ENCODE results near the gene ADK.
A peak's percentile ranks its signal among the peaks of the same experiment; 100 is the strongest.
"Not testable (repeated sequence)": the region's sequence is repeated elsewhere in the genome, so short reads cannot be mapped to it uniquely, and the experiment has no call there.

Gene ADK

GRCh38 chr10:74150990-74151878 is at the start of gene ADK:
ADK (plus strand) TSS chr10:74151221; CDS start chr10:74151279, 58 bp downstream.
- DNase-seq (ENCODE audit: low read depth) = peak; percentile 98

DNA sequence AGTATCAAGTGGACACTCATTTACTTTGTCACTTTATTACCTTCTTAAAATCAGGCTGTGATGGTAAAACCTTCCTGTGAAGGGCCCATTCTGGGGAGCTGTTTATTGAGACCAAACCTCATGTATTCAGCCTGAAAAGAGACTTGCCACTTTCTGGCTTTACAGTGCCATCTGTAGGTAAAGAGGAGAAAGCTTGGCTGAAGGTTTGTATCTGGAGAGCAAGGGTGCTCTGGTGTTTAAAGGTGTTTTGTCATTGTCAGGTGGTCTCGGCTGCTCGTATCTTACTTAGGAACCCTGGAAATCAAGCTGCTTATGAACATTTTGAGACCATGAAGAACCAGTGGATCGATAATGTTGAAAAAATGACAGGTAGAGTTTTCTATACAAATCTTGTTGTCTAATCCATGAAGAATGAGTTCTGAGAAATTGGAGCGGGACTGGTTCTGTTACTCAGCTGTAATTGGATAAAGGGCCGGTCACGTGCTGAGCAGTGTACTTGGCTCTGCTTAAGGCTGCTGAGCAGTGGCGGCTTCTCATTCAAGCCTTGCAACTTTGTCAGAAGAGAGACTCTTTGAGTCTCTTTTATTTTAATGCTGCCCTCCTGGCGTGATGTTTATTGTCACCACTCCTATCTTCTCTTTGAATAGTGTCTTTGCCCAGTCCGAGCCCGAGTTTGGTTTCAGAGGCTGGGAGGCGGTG is 47.3 kb upstream of the ADK start:
- peak; percentile 42 for DNase-seq (ENCODE audit: low read depth)

DNA sequence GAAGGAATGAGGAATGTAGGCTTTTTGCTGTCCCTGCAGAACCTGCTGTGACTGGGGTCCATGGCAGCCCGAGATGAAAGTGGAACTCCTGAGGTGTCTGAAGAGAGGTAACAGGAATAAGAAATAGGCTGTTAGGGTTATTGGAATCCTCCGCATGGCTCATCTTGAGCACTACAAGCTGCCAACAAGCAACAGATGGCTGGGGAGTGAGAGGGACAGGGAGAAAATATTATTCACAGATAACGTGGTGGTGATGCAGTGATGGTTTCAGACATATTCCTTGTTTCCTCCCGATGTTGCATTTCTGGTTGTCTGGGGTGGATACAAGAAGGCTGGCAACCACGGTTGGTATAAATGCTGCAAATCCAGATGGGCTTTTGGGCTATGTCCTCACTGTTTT is 46.5 kb upstream of the ADK start:
- no peak for DNase-seq (ENCODE audit: low read depth)

DNA sequence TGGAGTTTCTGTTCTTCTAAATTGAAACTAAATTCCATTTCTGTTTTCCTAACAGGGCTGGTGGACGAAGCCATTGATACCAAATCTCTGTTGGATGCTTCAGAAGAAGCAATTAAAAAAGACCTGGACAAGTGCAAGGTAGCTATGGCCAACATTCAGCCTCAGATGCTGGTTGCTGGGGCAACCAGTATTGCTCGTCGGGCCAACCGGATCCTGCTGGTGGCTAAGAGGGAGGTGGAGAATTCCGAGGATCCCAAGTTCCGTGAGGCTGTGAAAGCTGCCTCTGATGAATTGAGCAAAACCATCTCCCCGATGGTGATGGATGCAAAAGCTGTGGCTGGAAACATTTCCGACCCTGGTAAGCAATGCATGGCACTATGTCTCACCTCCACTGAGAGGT is 46.0 kb upstream of the ADK start:
- no peak for DNase-seq (ENCODE audit: low read depth)

DNA sequence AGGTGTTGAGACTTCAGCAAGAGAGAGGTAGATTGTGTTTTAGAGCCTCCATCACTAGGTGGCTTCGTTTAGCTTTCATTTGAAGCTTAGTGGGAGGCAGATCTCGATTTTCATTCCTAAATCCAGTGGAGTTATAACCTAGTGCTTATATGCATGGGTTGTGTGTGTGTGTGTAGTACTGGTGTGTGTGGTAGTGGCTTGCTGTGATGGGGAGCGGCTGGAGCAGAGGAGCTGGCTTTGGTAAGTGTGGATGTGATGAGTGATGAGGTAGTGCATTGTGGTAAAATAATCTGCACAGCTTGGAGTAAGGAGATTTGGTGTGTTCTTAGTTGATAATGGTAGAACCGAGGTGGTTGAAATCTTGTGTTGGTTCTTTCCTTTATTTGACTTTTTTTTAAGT is 43.6 kb upstream of the ADK start:
- DNase-seq (ENCODE audit: low read depth) = no peak

DNA sequence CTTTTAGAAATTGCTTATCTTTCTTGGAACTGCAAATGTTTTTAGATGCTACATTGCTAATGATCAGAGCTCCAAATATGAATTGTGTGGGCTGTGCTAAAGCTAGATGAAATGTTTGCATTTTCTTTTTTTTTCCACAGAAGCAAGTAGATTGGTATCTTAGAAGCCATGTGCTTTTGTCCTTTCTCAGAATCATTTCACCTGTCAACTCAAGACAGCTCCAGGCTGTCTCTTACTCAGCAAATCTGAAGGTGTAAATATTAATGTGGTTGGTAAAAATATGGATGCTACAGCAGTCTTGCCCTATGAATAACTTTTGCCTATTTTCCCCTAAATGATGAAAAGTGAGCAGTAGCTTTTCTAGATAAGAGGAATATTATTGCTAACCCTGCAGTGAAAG is 41.6 kb upstream of the ADK start:
- DNase-seq (ENCODE audit: low read depth) = no peak

DNA sequence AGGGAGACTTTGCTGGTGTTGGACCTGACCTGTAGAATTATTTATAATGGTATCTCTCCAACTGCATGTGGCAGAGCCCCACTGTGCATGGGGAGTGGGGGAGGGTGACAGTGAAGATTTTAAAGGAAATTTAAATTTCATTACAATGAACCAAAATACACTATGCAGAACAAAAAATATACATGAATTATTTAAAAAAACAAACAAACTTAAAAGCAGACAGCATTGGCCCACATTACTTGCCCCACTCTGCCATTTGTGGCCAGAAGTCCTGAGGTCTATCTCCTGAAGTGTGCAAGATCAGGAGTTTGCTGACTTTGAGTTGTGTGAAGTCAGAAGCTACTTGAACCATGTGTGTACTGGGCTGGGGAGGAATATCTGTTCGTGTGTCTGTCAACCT is 40.9 kb upstream of the ADK start:
- DNase-seq (ENCODE audit: low read depth) = no peak

DNA sequence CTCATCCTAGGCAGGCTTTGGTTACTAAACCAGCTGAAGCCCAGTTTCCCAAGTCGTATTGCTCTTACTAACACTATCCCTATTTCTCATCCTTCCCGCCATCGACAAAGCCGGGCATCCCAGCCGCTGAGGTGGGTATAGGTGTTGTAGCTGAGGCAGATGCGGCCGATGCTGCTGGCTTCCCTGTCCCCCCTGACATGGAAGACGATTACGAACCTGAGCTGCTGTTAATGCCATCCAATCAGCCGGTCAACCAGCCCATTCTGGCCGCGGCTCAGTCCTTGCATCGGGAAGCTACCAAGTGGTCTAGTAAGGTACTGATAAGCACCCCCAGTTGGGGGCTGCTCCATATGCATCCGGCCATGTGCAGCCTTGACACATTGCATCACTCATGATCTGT is 39.2 kb upstream of the ADK start:
- DNase-seq (ENCODE audit: low read depth) = no peak

- DNase-seq (ENCODE audit: low read depth) = peak; percentile 32
These were observed 37.5 kb upstream of the ADK start for GRCh38 chr10:74113546-74113945.

- DNase-seq (ENCODE audit: low read depth) = no peak
These were observed 37.0 kb upstream of the ADK start for GRCh38 chr10:74114041-74114448.

- no peak for DNase-seq (ENCODE audit: low read depth)
These were observed 33.3 kb upstream of the ADK start for GRCh38 chr10:74117738-74118137.

GRCh38 chr10:74118804-74119203 is 32.2 kb upstream of the ADK start:
- DNase-seq (ENCODE audit: low read depth) = peak; percentile 50

- no peak for DNase-seq (ENCODE audit: low read depth)
These were observed 30.1 kb upstream of the ADK start for GRCh38 chr10:74120911-74121310.

- no peak for DNase-seq (ENCODE audit: low read depth)
These were observed 29.7 kb upstream of the ADK start for GRCh38 chr10:74121368-74121767.

DNA sequence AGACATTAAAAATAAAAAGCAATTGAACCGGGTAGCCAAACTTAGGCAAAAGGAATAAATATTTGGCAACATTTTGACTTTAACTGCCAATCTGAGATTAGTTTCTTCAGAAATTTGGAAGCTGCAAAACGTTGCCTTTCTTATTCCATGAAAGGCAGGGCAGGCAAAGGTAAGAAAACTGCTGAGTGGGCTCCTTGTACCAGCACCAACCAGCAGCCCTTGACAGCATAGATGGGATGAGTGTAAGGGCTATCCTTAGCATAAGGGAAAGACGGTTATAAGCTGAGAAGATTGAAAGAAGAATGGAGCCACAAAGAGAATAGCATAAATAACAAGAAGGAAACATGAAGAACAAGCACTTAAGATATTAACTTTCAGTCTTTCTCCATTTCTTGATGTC is 29.0 kb upstream of the ADK start:
- DNase-seq (ENCODE audit: low read depth) = no peak

- DNase-seq (ENCODE audit: low read depth) = no peak
These were observed 27.9 kb upstream of the ADK start for GRCh38 chr10:74123081-74123480.

- no peak for DNase-seq (ENCODE audit: low read depth)
These were observed 16.8 kb upstream of the ADK start for GRCh38 chr10:74133923-74134820.

DNA sequence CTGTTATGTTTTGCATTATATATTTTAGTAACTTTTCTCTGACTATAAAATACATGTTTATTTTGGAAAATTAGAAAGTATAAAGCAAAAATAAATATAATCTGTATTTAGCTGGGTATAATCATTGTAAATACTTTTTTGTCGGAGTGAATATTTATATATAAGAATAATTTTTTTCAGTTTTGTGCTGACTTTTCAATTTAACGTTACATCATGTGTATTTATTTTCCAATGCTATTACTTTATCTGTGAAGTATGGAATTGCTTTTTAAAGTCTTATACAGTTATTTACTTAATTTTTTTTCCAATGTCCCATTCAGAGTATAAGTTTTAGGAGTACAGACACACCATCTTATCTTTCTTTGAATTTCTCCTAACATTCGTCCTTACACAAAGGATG is 15.6 kb upstream of the ADK start:
- no peak for DNase-seq (ENCODE audit: low read depth)

DNA sequence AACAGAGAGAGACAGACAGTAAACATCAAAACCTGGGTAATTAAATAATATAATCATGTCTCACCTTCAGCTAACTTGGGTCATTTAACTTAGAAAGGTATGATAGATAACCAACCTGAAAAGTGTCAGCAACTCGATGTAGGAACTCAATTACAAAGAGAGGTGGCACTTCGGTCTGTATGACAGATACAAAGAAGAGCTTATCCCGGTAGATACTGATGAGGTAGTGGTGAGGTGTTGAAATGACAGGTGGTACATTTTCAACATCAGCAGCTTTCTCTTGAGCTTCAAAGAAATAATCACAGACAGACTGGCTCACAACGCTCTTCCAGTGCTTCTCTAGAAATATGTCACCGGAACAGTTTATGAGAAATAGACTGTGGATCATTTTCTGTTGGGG is 13.0 kb upstream of the ADK start:
- DNase-seq (ENCODE audit: low read depth) = no peak

DNA sequence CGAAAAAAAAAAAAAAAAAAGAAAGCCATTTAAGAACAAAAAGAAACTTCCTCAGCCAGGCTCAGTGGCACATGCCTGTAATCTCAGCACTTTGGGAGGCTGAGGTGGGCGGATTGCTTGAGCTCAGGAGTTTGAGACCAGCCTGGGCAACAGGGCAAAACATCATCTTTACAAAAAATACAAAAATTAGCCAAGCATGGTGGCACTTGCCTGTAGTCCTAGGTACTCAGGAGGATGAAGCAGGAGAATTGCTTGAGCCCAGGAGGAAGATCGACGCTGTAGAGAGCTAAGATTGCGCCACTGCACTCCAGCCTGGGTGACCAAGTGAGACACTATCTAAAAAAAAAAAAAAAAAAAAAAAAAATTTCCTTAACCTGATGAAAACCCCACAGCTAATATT is 12.4 kb upstream of the ADK start:
- DNase-seq (ENCODE audit: low read depth) = not testable (repeated sequence)

- DNase-seq (ENCODE audit: low read depth) = no peak
These were observed 11.0 kb upstream of the ADK start for GRCh38 chr10:74139981-74140380.

DNA sequence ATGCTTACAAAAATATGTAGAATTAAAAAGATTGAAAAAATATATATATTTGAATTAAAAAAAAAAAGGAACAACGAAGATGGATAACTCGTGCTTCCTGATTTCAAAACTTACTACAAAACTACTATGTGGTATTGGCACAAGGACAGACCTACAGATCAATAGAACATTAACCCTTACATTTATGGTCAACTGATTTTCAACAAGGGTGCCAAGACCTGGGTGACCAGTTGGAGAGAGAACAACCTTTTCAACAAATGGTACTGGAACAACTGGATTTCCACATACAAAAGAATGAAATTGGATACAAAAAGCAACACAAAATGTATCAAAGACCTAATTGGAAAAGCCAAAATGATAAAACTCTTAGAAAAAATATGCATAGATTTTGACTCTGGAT is 10.5 kb upstream of the ADK start:
- no peak for DNase-seq (ENCODE audit: low read depth)

Measured in EH (cell line).